GM19099 (cell line): ENCODE measurements around the gene GSTCD.

Experiments
- POLR2A ChIP-seq: IDR thresholded peaks from 3 replicates; pipeline ENCODE4 v1.6.1; 2011; ENCODE audit warnings: low read depth; ENCODE audit not compliant: insufficient read length; ENCODE audit errors: extremely low read depth

Gene GSTCD

DNA sequence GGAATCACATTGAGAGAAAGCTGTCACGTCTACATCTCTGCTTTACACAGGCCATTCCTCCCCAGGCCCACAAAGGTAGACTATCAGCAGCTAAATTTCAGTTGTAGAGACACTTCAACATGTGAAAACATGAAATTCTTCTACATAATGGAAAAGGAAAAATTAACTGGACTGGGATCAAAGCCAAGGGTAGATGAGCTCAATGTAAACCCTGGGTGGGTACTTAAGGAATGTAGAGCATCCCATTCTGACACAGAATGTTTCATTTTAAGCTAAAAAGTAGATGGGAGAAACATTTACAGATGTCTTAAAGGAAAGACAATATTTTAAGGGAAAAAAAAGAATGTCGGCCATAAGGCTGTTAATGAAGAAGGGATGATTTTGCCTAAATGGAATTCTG lies 135.4 kb downstream of the GSTCD start:
- no peak for TF ChIP-seq POLR2A

DNA sequence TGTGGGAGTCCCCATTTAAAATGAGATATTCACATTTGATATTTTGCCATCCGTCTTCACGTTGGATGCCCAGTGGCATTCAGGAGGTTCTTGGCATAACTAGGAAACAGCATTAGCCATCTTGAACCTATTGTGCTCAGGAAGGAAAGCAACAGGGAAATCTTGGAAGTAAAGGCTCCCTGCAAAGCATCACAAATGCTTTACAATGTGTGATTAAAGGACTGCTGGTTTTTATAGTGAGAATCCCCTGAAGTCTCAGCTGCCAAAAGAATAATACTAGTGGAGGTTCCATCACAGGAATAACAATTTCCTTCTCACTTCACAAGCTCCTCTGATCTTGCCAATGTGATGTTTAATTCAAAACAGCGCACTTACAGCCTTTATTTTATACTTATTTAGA lies 137.0 kb downstream of the GSTCD start:
- no peak for TF ChIP-seq POLR2A

DNA sequence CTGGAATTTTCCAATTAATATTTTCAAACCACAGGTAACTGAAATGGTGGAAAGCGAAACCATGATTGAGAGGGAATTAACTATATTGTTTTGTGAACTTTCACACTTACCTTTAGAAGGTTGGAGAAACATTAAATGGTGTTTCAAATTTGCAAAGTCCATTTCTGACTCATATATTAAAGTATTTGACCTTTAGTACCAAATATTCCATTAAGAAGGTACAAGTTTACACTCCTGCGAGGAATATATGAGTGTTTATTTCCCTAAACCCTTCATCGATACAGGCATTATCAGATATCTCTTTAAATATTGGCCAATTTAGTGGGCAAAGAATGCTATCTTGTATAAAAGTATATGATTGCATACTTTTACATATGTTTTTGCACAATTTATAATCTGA lies 142.6 kb downstream of the GSTCD start:
- TF ChIP-seq POLR2A, result no peak

DNA sequence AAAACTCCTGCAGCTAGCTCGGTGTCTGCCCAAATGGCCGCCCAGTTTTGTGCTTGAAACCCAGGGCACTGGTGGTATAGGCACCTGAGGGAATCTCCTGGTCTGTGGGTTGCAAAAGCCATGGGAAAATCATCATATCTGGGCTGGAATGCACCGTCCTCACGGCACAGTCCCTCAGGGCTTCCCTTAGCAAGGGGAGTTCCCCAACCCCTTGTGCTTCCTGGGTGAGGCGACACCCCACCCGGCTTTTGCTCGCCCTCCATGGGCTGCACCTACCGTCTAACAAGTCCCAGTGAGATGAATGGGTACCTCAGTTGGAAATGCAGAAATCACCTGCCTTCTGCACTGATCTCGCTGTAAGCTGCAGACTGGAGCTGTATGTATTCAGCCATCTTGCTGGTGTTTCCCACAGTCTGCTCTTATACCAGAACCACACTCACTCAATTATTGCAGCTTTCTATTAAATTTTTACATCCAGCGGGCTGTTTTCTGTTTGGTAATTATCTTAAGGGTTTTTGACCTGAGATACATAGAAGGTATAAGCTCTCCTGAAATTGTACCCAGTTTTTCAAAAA lies 150.0 kb downstream of the GSTCD start:
- TF ChIP-seq POLR2A, result no peak

DNA sequence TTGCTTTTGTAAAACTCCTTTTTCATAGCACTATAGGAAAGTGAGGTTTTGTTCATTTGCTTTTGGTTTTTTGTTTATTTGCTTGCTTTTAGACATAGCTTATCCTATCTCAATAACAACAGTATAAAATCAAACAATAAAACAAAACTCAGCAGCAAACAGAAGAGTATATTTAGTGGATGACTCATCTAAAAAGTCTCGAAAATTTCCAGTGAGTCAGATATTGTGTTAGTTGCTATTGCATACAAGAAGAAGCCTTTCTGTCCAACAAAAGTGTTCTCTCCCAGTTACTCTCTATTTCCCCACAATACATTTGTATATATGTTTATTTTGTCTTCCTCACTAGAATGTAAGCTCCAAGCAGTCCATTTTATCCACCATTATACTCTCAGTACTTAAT lies 150.6 kb downstream of the GSTCD start:
- no peak for TF ChIP-seq POLR2A

DNA sequence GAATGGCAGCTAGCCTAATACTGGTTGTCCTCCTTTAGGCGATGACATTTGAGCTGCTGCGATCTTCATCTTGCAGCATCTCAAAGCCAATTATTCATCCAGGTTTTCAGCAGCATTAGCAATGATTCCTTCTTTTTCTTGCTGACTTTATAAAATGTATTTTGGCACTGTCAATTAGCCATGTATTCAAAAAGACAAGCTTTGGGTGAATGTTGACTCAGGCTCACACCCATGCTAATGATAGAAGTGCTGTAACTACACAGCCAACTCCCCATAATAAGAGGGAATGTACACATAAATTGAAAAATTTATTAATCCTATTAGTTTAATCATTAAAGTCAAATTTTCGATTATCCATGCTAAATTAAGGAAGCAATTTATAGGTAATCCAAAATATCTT lies 162.4 kb downstream of the GSTCD start:
- no peak for TF ChIP-seq POLR2A

DNA sequence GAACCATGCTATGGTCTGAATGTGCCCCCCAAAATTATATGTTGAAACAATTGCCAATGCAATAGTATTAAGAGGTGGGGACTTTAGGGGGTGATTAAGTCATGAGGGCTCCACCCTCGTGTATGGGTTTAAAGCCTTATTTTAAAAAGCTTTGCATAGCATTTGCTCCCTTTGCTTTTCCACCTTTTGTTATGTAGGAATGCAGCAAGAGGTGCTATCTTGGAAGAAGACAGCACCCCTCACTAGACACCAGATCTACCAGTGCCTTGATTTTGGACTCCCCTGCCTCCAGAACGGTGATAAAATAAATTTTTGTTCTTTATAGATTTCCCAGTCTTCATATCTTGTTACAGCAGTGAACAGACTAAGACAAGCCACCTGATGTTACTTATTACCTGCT lies 163.4 kb downstream of the GSTCD start:
- no peak for TF ChIP-seq POLR2A

DNA sequence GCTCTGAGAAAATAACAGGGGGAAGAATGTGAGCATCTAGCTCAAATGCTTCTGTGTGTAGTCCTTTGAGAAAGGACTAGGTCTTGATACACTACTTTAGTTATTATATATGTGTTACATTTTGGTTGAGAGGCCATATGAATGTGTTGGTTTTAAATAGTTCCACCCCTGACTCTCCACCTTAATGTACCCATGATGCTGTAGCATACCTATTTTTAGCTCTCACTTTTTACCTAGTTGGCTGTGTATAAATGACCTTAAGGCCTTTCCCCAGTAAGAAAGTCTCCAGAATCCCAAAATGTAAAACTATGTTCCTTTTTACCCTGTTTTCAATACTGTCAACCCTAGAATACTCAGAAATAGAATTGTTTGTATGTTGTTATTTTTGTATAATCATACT lies 166.6 kb downstream of the GSTCD start:
- TF ChIP-seq POLR2A, result no peak

DNA sequence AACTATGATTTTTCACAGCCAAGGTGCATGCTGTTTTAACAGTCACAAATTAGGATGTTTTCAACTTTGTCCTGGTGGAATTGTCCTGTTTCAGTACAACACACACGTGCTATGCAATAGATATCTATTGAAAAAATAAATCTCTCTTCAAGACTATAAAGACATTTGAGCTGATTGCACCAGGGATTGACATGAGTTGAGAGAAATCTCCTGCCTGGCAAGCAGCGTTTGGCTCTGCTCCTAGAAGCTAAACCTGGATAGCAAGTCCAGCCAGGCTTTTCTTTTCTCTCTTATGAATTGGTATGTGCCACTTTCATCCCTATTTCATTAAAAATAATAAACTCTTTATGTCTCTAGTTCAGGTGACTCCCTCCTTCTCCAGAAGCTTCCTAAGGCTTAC lies 170.1 kb downstream of the GSTCD start:
- no peak for TF ChIP-seq POLR2A

DNA sequence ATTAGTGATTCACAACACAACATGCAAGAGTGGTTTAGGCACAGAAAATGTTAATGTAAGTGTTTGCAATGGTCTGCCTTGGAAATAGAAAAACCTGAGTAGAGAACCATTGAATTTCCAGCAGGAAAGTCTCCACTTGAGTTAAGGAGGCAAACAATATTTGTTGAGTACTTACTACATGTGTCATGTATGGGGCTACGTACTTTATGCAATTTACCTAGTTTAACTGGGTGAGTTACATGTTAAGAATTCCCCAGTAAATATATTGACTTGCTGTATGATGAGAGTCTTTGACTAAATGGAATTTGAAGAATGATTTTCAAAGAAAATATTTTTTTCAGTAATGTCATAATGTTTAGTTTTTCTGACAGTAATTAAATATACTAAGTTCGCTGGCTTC lies 178.9 kb downstream of the GSTCD start:
- no peak for TF ChIP-seq POLR2A

DNA sequence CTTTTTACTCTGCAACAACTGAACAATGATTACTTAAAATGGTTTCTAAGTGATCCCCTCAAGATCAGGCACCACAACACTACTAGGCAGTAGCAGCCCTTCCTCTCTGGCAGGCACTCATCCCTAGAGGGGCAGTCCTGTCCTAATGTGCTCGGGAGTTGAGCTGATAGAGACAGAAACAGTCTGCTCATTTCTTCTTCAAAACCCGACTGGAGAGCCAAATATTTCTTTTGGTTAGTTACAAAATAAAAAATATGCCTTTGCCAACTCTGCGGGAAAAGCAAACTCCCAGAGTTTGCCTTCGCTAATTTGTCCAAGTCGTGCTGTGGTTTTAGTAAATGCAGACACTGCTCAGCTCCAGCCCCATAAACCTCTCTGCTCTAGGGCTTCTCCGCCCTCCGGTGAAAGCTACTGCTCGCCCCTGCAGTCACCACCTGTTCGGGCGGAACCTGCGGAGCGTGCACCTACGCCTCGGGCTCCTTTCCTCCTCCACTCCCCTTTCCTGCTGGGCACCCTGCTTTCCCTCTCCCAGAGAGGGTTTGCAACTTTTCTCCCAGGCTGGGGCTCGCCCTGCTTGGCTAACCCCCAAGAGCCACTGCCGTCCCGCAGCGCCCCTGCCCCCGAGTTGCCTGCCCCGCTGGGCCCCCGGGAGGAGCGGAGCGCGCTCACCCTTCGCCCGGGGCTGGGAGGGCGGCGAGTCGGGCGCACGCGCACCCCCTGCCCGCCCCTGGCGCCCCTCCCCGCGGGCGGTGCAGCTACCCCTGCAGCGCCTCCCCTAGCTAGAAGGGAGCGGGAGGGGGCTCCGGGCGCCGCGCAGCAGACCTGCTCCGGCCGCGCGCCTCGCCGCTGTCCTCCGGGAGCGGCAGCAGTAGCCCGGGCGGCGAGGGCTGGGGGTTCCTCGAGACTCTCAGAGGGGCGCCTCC lies 186.3 kb downstream of the GSTCD start, which contains the start of gene NPNT:
NPNT (plus strand) TSS at position 812 of the 923 bp plus-strand sequence. CDS start 182 bp downstream, outside the sequence.
- peak; percentile 54 for TF ChIP-seq POLR2A

DNA sequence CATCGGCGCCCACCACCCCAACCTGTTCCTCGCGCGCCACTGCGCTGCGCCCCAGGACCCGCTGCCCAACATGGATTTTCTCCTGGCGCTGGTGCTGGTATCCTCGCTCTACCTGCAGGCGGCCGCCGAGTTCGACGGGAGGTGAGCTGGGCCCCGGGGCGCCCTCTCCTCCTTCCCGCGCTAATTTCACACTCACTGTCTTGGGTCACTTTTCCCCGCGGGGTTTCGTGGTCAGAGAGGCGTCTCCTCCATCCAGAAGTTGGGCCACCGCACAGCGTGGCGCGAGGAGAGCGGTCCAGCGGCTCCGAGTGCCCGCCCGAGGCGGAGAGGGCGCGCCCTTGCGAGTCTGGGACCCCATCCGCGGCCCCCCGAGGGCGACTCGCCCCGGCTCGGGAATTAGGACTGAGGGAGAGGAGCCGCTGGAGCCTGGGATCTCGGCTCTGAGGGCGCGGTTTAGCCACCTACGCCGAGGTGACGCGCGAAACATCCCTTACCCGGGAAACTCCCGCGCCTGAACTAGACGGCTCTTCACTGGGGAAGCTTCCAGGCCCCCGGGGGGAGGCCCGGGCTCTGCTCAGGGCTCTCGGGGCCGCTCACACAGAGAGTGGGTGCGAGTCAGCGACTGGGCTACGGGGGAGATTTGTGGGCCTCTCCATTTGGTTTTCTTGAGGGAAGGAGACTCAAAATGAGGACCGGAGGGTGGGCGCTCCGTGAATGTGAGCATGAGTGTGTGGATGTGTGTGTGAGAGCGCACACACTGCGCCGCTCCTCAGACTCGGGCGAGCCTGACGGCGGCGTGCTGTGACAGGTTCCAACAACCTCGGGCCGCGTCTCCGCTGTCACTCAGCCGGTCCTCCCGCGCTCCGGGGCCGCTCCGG lies 187.2 kb downstream of the GSTCD start:
- TF ChIP-seq POLR2A, result peak; percentile 34

DNA sequence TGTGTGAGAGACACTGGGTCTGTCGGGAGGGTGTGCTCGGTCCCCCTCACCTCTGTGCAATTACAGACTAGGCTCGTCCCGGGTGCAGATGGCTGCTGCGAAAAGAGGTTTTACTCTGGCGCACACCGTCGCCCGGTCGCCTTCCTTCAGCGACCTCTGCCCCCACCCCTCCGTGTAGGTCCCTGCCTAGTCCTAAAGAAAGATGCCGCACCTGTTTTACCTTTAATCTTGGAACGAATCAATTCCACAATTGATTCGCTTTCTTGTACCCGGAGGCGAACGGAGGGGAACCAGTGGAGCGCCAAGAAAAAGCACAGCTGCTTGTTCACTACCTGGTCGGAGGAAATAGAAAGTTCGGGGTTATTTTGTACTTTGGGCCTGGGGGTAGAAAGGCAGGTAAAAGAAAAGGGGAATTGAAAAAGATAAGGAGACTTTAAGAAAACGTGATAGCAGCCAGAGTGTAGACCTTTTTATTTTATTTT lies 187.9 kb downstream of the GSTCD start:
- TF ChIP-seq POLR2A, result no peak
